Activated T-helper 9 cell treated with anti-CD3 and anti-CD28 coated beads, Interleukin-2, amount 50 U/mL, for 16 hours (primary cell): ENCODE measurements around the gene DYNC1I2.

Experiments
- DNase-seq: peaks from one replicate; pipeline ENCODE4 v3.0.0-alpha.2; 2020; ENCODE audit warnings: low read depth

The DYNC1I2 gene

DNA sequence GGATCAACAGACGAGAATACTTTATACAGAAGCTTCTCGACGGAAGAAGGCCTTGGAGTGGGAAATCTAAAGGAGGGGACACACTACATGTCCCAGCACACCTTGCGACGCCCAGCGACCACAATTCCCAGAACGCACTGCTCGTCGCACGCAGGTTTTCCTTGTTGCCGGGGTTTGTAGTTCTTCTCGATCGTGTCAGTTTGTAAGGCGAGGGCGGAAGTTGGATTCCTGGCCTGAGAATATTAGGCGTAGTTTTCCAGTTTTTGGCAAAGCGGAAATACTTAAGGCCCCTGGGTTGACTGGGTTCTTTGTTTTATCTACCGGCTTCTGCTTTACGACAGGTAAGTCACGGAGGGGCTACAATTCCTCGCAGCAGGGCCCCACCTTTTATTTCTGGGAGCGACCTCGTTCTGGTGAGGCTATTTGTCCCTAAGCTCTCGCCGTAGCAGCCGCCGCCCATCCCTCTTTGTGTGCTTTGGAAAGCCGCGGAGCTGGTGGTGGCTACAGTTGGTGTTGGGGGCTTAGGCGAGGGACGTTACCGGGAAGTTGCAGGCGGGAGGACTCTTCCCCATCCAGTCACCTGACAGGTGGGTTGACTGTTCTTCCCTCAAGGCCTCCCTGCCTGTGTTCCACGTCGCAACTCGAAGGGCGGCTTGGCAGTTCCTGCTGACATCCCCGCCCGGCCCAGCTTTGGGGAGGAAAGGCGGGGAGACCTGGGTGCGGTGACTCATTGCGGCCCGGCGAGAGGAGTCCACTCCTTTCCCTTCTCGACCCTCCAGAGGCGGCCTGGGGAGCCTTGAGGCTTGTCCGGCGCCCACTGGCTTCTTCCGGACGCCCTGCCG, at the start of gene DYNC1I2:
Gene DYNC1I2 (plus strand): TSS at position 183 of the 842 bp plus-strand sequence. CDS start 2,687 bp downstream, outside the sequence.
- DNase-seq: peak; percentile 64

GRCh38 chr2:171651667-171652415, 35.4 kb upstream of the DYNC1I2 start:
- no peak for DNase-seq

DNA sequence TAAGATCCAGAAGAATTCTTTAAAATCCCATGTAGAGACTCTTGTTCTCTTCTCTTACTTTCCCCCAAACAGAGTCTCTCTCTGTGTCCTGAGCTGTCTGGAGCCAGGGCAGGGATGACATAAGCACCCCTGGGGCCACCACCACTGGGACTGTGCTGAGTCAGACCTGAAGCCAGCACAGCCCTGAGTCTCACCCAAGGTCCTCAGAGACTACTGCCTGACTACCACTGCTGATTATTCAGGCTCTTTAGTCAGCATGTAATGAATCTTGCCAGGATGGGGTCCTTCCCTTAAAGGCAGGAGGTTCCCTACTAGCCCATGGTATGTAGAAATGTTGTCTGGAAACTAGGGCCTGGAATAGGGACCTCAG, 34.9 kb upstream of the DYNC1I2 start:
- DNase-seq: no peak

GRCh38 chr2:171655586-171655985, 31.7 kb upstream of the DYNC1I2 start:
- DNase-seq: no peak

GRCh38 chr2:171667041-171667440, 20.2 kb upstream of the DYNC1I2 start:
- DNase-seq: no peak

- DNase-seq: no peak
Observed at GRCh38 chr2:171668183-171668582, 19.1 kb upstream of the DYNC1I2 start.

- no peak for DNase-seq
Observed at GRCh38 chr2:171669121-171669520, 18.1 kb upstream of the DYNC1I2 start.

DNA sequence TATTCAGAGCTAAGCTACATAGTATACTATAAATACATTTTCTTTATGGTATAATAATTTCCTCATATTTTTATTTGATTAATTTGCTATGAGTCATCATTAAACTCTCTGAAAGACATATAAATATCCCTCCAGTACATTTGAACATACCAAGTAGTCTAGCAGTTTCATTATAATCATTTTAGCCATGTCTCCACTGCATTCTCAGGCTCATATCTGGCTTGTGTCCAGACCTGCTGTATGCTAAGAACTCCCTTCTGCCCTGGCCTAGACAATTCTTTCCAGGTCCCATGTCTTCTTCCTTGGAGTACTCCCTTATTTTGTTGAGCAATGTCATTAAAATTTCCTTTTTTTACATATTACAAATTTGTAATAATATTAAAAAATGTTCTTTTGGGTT, 16.6 kb upstream of the DYNC1I2 start:
- DNase-seq: no peak

DNA sequence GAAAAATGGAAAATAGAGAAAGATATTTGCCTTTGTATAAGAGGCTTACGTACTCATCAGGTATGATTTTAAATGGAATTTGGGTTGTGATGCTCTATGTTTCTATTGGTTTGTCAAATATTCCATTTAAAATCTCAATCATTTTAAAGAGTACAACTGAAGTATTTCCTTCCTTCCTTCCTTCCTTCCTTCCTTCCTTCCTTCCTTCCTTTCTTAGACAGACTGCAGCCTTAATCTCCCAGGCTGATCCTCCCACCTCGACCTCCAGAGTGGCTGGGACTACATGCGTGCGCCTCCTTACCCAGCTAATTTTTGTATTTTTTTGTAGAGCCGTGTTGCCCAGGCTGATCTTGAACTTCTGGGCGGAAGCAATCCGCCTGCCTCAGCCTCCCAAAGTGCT, 15.4 kb upstream of the DYNC1I2 start:
- no peak for DNase-seq

DNA sequence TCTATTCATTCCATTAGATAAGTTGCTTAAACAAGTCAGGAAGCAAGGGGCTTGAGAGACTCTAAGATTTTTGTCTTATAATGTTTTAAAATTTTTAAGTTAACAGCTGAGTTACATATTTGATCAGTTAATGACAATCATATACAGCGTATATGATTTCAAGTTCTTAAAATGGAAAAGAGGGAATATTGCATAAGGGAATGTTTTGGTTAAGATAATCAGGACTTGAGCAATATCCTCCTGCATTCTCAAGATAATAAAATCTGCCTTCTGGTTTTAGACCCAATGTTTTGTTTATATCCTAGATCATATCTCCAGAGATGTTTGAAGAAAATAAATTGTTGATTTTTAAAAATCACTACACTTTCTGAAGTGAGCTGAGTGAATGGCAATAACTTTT, 13.4 kb upstream of the DYNC1I2 start:
- no peak for DNase-seq

DNA sequence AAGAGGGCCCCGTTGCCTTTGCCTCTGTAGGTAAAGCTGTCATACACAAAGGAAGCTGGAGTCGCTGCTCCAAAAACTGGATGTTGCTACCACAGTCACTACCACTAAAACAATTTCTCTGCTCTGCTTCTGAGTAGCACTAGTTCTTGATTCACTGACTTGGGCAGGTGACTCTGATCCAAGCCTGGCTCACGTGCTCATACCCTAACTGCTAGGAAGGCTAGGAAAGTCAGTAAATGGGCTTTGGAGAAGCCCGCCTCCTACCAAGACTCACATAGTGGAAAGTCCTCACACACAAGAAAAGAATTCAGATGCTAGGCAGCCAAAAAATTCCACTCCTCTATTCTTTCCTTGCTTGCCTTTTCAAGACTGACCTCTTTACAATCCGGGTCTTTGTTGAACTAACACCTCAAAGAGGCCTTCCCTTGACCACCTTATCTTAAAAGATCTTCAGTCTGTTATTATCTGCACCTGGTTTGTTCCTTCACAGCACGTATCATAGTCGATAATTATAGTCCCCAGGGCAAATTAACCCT, 11.4 kb upstream of the DYNC1I2 start:
- DNase-seq: no peak

DNA sequence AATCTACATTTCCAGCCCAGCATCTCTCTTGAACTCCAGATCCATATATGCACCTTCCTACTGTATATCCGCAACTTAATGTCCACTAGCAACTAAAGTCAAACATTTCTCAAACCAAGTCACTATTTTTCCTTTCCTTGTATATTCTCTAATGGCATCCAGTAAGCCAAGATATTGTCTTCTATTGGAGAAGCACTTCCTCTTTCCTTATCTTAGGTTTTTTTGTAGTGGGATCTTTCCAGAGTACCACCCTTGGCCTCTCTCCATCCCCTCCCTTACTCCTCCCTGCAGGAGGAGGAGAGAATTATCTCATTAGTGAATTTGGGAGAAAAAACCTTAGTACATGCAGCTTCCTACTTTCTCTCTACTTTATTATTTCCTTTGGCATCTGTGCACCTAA, 8.7 kb upstream of the DYNC1I2 start:
- no peak for DNase-seq

DNA sequence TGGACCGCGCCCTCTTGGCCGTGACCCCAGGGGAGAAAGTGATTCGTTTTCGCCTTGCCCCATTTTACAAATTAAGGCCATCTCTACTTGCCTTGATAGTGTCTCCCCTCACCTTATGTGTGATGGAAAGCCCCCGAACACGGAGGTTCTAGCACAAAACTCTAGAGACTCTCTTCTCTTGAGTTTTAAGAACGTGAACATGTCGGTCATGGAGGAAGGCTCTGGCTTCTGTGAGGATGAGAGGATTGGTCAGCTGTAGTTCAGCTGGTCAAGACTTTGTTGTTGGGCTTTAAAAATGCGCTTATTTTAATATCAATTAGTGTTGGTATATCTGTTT, 828 bp downstream of the DYNC1I2 start:
- no peak for DNase-seq

GRCh38 chr2:171692331-171692730, 5.1 kb downstream of the DYNC1I2 start:
- no peak for DNase-seq

GRCh38 chr2:171702781-171703556, 15.7 kb downstream of the DYNC1I2 start:
- DNase-seq: no peak

DNA sequence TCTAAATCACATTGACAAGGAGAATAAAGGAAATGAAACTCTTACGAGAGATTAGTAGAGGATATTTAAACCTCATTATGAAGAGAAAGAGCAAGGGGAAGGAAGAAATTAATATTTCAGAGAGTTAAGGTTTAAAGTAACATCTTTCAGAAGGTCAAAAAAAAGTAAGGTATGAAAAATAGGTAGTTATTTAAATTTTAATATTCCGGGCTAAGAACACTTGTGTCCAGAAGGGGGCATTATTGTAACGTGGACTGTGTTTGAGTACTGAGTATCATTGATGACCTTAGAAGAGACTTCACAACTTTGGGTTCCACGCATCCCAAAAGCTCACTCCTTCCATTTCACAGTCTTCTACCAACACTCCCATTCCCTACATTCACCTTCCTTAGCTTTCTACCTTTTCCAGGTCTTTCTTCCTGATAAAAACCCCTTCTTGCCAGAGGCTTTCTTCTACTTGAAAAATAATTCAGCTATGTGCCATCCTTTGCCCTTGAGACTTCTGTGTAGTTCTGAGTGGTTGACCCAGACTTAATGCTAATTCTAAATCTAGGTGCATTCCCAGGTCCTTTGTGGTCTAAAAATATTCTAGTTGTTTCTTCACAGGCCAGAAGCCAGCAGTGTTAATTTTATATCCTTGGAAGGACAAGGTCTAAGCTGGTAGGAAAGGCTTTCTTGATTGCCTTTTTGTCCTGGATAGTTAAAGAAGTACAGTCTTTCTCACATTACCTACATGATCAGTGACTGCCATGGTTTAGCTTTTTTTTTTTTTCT, 16.5 kb downstream of the DYNC1I2 start:
- DNase-seq: no peak

DNA sequence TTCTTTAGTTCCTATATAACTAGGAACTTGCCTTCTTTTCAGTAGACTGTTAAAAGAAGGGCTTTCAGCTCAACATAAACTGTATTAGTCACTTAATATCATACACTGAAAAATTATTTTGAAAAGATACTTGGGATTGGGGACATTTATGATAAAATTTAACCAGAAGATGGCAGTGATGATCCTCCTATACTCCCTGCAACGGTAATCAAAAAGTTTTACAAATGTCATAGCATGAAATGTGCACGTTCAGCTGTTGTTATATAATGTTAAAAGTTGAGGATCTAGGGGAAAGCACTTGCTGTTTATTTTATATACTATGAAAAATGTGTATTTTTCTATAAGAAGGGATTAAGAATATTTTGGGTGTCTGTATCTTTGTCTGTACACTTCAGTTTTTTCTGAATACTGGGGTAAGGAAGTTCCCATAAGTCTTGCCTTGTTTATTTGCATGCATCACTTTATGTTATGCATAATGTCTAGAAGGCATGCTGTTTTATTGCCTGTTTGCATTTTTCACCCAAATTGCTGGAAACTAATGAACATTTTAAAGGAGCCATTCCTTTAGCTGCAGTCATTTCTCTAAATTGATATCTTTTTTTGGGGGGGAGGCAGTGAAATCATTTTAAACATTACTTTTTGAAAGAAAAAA, 19.0 kb downstream of the DYNC1I2 start:
- no peak for DNase-seq

- no peak for DNase-seq
Observed at GRCh38 chr2:171707752-171708151, 20.5 kb downstream of the DYNC1I2 start.

DNA sequence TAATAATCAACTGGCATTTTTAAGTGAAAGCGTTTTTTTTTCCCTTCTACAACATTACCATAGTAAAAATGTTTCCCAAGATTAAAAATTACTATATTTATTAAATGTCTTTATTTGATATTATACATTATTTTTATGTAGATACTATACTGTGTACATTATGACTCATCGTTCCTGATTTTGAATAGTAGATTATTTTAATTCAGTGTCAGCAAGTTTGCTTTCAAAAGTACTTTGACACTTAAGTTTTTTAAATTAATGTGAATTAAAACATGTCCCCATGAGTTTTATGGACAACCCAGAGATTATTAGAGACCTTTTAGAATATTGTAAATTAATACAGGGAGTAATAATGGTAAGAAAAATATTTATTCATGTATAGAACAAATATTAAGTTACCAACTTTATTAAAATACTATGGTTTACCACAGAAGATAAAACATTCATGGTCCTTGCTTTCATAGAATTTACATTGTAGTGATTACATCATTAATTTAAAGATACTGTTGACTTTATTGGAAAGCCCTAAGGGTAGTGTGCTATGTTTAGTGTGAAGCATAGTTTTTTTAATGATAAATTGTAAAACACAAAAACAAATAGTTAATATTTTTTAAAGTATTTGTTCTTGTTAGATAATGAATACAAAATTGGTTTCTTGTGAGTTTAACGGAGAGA, 21.9 kb downstream of the DYNC1I2 start:
- no peak for DNase-seq

DNA sequence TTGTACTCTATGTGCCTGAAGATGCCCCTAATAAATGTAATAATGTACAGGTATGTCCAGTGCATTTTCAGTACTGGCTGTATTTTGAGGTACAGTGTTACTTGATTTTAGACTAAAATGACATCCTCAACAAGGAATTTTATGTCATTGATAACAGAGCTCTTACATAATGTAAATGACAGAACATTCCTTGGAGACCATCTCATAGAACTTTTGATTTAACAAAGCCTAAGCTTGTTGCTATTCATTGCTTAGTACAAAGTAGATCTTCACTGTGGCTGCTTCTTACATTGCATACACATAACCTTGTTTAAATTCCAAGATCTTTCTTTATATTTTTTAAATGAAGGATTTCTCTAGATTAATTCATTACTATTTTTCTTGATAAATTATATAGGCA, 24.1 kb downstream of the DYNC1I2 start:
- no peak for DNase-seq

- no peak for DNase-seq
Observed at GRCh38 chr2:171712051-171712450, 24.8 kb downstream of the DYNC1I2 start.
